Tibial nerve (tissue), 4 donors: ENCODE data around the gene SLC2A4. TPM values are rescaled to one million over a fixed set of nuclear protein-coding genes. Genes with fewer than 3 reads are reported as not detected.

Experiments used
- DNase-seq, 2 donors: peaks; one replicate each; pipeline ENCODE4 v3.0.0-alpha.2; 2019; ENCODE audit warnings: low spot score in 2 of 2
- H3K27ac ChIP-seq, 4 donors: fragments of 200-600 bp; sonication (generic) in 3 of 4; one replicate each; pipeline ENCODE4 v1.5.1; 2017 to 2019; ENCODE audit warnings: mild to moderate bottlenecking in 1 of 4
- H3K27me3 ChIP-seq, 2 donors: fragments of 200-600 bp; sonication (generic) in 1 of 2; one replicate each; pipeline versions ENCODE4 v1.5.1 to v1.6.0; 2017 to 2019
- H3K36me3 ChIP-seq, 3 donors: fragments of 200-600 bp; sonication (generic); one replicate each; pipeline ENCODE4 v1.5.1; 2018 to 2019
- H3K4me1 ChIP-seq, 4 donors: fragments of 200-600 bp; sonication (generic) in 3 of 4; one replicate each; pipeline ENCODE4 v1.5.1; 2017 to 2019
- H3K4me3 ChIP-seq, 4 donors: fragments of 200-600 bp; sonication (generic) in 3 of 4; one replicate each; pipeline ENCODE4 v1.5.1; 2017 to 2019; ENCODE audit warnings: mild to moderate bottlenecking in 1 of 4, moderate library complexity in 1 of 4
- H3K9me3 ChIP-seq, 4 donors: fragments of 200-600 bp; sonication (generic) in 3 of 4; one replicate each; pipeline ENCODE4 v1.5.1; 2017 to 2019
- EP300 ChIP-seq, 2 donors: sonication (generic); formaldehyde crosslinking; IDR thresholded peaks; one replicate each; pipeline ENCODE4 v1.6.1; 2017; ENCODE audit warnings: antibody characterized with exemption in 2 of 2, mild to moderate bottlenecking in 1 of 2
- POLR2A ChIP-seq, 2 donors: fragments of 450-650 bp; IDR thresholded peaks; one replicate each; pipeline ENCODE4 v1.6.1; 2017; ENCODE audit warnings: antibody characterized with exemption in 2 of 2, mild to moderate bottlenecking in 2 of 2, moderate library complexity in 2 of 2
- WGBS, 2 donors: methylation state at CpG; one replicate each; pipeline ENCODE4 v1.1.5; 2018; 5-methylcytosine and 5-hydroxymethylcytosine counted together
- total RNA-seq, 4 donors: library from RNA; depleted of rRNA; stranded (reverse); fragments of >200 nt; gene quantifications; one replicate each; pipeline ENCODE4 v1.1.0, GENCODE V29; 2016
- TF ChIP-seq, protein P1 (sequence below), 5 experiments: fragments of 200-600 bp in 3 of 5; fragments of 450-650 bp in 2 of 5; sonication (generic) in 3 of 5; IDR thresholded peaks; one replicate each; pipeline ENCODE4 v1.5.1; 2016 to 2019; ENCODE audit warnings: antibody characterized with exemption in 5 of 5, mild to moderate bottlenecking in 3 of 5, moderate library complexity in 2 of 5

Gene SLC2A4
- total RNA-seq, 4 donors from 2014 or later: 5.2 to 20.1 (median 6.2) TPM

DNA sequence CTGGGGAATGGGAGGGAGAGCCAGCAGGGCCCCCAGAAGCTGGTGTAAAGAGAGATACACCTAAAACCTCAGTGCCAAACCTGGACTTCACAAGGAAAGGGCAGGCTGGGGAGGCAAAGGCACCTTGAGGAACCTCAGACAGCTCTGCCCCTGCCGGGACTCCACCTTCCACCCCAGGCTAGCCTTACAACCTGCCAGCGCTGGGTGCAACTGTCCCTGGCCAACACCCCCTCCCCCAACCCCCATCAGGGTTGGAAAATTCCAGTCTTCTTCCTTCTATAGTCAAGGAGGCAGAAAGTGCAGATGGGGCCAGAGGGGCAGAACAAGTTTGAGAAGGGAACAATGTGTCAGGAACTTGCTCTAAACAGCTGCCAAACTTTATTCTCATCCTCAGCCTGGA, 10.7 kb downstream of the SLC2A4 start:
- H3K27me3 ChIP-seq: peaks cover 0 to 81% of the 10 kb centered on the region in 2 donors
- H3K9me3 ChIP-seq: no peaks in the 10 kb centered on the region
- H3K36me3 ChIP-seq: no peaks in the 10 kb centered on the region
- TF ChIP-seq, protein P1, sequence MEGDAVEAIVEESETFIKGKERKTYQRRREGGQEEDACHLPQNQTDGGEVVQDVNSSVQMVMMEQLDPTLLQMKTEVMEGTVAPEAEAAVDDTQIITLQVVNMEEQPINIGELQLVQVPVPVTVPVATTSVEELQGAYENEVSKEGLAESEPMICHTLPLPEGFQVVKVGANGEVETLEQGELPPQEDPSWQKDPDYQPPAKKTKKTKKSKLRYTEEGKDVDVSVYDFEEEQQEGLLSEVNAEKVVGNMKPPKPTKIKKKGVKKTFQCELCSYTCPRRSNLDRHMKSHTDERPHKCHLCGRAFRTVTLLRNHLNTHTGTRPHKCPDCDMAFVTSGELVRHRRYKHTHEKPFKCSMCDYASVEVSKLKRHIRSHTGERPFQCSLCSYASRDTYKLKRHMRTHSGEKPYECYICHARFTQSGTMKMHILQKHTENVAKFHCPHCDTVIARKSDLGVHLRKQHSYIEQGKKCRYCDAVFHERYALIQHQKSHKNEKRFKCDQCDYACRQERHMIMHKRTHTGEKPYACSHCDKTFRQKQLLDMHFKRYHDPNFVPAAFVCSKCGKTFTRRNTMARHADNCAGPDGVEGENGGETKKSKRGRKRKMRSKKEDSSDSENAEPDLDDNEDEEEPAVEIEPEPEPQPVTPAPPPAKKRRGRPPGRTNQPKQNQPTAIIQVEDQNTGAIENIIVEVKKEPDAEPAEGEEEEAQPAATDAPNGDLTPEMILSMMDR (IDR thresholded peaks at IDR 0.05): no peak
- TF ChIP-seq EP300 (IDR thresholded peaks at IDR 0.05) (no peak), POLR2A (IDR thresholded peaks at IDR 0.05) (no peak)
- 80 to 86% methylated on average over 1 to 2 of the region's 2 CpGs for WGBS, 2 donors
- H3K27ac ChIP-seq: peak overlapping the region in 1 of 4 donors; percentile 2
- no peak for DNase-seq
- peaks cover 0 to 38% (median 25%) of the 10 kb centered on the region in 4 donors for H3K4me1 ChIP-seq
- no peak overlapping the region for H3K4me3 ChIP-seq

DNA sequence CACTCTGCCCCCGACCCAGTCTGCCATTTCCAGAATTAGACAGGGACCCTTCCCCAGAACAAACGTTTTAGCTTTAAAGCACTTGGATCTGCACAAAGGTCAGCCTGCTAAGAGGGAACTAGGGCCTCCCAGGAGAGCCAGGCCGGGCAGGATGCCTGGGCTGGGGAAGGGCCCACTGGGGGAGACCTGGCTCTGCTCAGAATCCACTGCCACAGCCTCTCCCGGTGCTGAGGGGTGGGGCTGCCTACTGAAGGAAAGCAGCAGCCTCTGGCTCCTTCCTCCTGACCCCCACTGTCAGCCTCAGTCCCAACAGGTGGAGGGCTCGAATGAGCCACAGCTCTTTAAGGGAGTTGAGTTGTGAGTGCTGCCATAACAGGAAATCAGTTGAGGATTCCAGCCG, 11.2 kb downstream of the SLC2A4 start:
- H3K27me3 ChIP-seq: peaks cover 0 to 76% of the 10 kb centered on the region in 2 donors
- 22 to 32% methylated on average over 5 to 6 of the region's 6 CpGs for WGBS, 2 donors
- H3K27ac ChIP-seq: no peak overlapping the region
- H3K4me3 ChIP-seq: no peak overlapping the region
- peaks cover 0 to 38% (median 25%) of the 10 kb centered on the region in 4 donors for H3K4me1 ChIP-seq
- TF ChIP-seq POLR2A (IDR thresholded peaks at IDR 0.05) (no peak), EP300 (IDR thresholded peaks at IDR 0.05) (no peak)
- TF ChIP-seq, protein P1 (IDR thresholded peaks at IDR 0.05): no peak
- no peak for DNase-seq
- H3K9me3 ChIP-seq: no peaks in the 10 kb centered on the region
- H3K36me3 ChIP-seq: no peaks in the 10 kb centered on the region

GRCh38 chr17:7293159-7293558, 11.6 kb downstream of the SLC2A4 start:
- 82 to 84% methylated on average over 10 to 11 of the region's 11 CpGs for WGBS, 2 donors
- H3K27me3 ChIP-seq: peaks cover 0 to 72% of the 10 kb centered on the region in 2 donors
- no peaks in the 10 kb centered on the region for H3K36me3 ChIP-seq
- H3K4me3 ChIP-seq: no peak overlapping the region
- H3K27ac ChIP-seq: no peak overlapping the region
- TF ChIP-seq EP300 (IDR thresholded peaks at IDR 0.05): no peak
- TF ChIP-seq POLR2A (IDR thresholded peaks at IDR 0.05): no peak
- TF ChIP-seq, protein P1 (IDR thresholded peaks at IDR 0.05): no peak
- H3K9me3 ChIP-seq: no peaks in the 10 kb centered on the region
- no peak for DNase-seq
- peaks cover 0 to 38% (median 25%) of the 10 kb centered on the region in 4 donors for H3K4me1 ChIP-seq

DNA sequence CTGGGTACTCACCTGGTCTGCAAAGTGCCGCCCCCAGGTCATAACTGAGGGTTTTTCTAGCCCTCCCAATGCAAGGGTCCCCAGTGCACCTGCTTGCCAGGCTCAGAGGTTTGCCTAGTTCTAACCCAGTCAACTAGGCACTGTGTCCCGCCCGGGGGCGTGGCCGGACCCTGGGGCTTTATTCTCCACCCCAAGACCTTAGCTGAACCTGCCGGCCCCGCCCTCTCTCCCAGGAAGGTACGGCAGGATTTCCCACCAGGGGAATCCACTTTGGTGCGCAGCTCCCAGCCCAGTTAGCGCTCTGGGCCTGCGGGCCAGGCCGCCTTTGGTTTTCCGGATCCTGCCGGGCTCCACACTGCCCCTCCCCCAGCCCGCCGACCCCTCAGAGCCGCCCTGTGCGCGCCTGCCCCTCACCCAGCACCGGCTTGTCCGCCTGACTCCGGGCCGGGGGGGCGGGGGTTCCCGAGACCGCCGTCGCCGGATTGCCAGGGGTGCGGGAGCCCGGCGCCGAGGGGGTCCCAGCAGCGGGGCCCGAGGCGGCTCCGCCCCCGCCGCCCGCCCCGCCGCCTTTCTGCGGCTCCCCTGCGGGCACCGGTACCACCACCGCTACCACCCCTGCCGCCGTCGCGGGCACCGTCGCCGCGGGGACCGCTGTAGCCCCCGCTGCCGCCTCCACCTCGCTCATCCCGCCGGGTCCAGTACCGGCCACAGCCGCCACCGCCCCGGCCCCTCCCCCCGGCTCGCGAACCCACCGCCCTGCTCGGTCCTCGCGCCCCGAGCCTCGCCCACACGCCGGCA, 12.5 kb downstream of the SLC2A4 start:
- Histone ChIP-seq H3K4me1 (peaks cover 0 to 38% (median 25%) of the 10 kb centered on the region in 4 donors), H3K27ac (no peak overlapping the region), H3K36me3 (no peaks in the 10 kb centered on the region), H3K4me3 (peak overlapping the region in 3 of 4 donors; percentile 8 to 45 (median 38)), H3K9me3 (no peaks in the 10 kb centered on the region), H3K27me3 (peaks cover 0 to 67% of the 10 kb centered on the region in 2 donors)
- WGBS, 2 donors: 7 to 8% methylated on average over 31 to 37 of the region's 75 CpGs
- no peak for DNase-seq
- TF ChIP-seq EP300 (IDR thresholded peaks at IDR 0.05): no peak
- TF ChIP-seq POLR2A (IDR thresholded peaks at IDR 0.05): no peak
- TF ChIP-seq, protein P1 (IDR thresholded peaks at IDR 0.05): no peak

- Histone ChIP-seq H3K36me3 (no peaks in the 10 kb centered on the region), H3K27ac (peak within 1 kb of the TSS in 1 of 4 donors; percentile 26), H3K4me1 (peaks cover 0 to 38% (median 25%) of the 10 kb centered on the region in 4 donors), H3K9me3 (no peaks in the 10 kb centered on the region), H3K27me3 (peaks cover 0 to 60% of the 10 kb centered on the region in 2 donors), H3K4me3 (peak within 1 kb of the TSS; percentile 1 to 45 (median 23))
- TF ChIP-seq POLR2A (IDR thresholded peaks at IDR 0.05): no peak
- TF ChIP-seq, protein P1 (IDR thresholded peaks at IDR 0.05): no peak
- no peak for TF ChIP-seq EP300 (IDR thresholded peaks at IDR 0.05)
- WGBS, 2 donors: 3 to 6% methylated on average over 8 to 16 of the region's 57 CpGs
- no peak for DNase-seq
Observed at GRCh38 chr17:7294614-7295153, 13.2 kb downstream of the SLC2A4 start, which contains the start of gene YBX2. YBX2 (minus strand) TSS chr17:7294639; CDS start chr17:7294500, 139 bp downstream.
